Measurements from ENCODE around the gene CDKN2D.
A peak's percentile ranks its signal among the peaks of the same experiment; 100 is the strongest.

The CDKN2D gene

GRCh38 chr19:10525636-10526035, 43.1 kb downstream of the CDKN2D start:
- H3K27ac Mint-ChIP-seq: no peak overlapping the region
- no peak for TF ChIP-seq CTCF (IDR thresholded peaks at IDR 0.05; ENCODE audit: unreplicated experiment in 3 of 3)
- H3K9me3 Mint-ChIP-seq: no peaks in the 10 kb centered on the region
- no peaks in the 10 kb centered on the region for H3K4me1 Mint-ChIP-seq
- H3K27me3 Mint-ChIP-seq (ENCODE audit: low read depth): no peaks in the 10 kb centered on the region
- no peaks in the 10 kb centered on the region for H3K36me3 Mint-ChIP-seq (ENCODE audit: low read depth)
- no peak overlapping the region for H3K4me3 Mint-ChIP-seq

- Mint-ChIP-seq H3K9me3 (no peaks in the 10 kb centered on the region), H3K27me3 (ENCODE audit: low read depth) (peaks cover 13% of the 10 kb centered on the region), H3K36me3 (ENCODE audit: low read depth) (no peaks in the 10 kb centered on the region), H3K4me1 (peaks cover 11% of the 10 kb centered on the region), H3K27ac (no peak overlapping the region), H3K4me3 (no peak overlapping the region)
- TF ChIP-seq CTCF (IDR thresholded peaks at IDR 0.05; ENCODE audit: unreplicated experiment in 3 of 3): no peak
Observed at GRCh38 chr19:10523135-10523636, 45.6 kb downstream of the CDKN2D start.

GRCh38 chr19:10521461-10522171, 47.2 kb downstream of the CDKN2D start:
- Mint-ChIP-seq H3K27ac (no peak overlapping the region), H3K9me3 (no peaks in the 10 kb centered on the region), H3K27me3 (ENCODE audit: low read depth) (peaks cover 18% of the 10 kb centered on the region), H3K4me1 (peaks cover 18% of the 10 kb centered on the region), H3K36me3 (ENCODE audit: low read depth) (no peaks in the 10 kb centered on the region), H3K4me3 (no peak overlapping the region)
- TF ChIP-seq CTCF (IDR thresholded peaks at IDR 0.05; ENCODE audit: unreplicated experiment in 3 of 3): no peak

- Mint-ChIP-seq H3K27ac (no peak overlapping the region), H3K9me3 (no peaks in the 10 kb centered on the region), H3K4me3 (no peak overlapping the region), H3K27me3 (ENCODE audit: low read depth) (peaks cover 23% of the 10 kb centered on the region), H3K36me3 (ENCODE audit: low read depth) (no peaks in the 10 kb centered on the region), H3K4me1 (peaks cover 23% of the 10 kb centered on the region)
- TF ChIP-seq CTCF (IDR thresholded peaks at IDR 0.05; ENCODE audit: unreplicated experiment in 3 of 3): no peak
Observed at GRCh38 chr19:10520652-10521318, 48.0 kb downstream of the CDKN2D start.

GRCh38 chr19:10519421-10519820, 49.4 kb downstream of the CDKN2D start:
- H3K4me1 Mint-ChIP-seq: peaks cover 26% of the 10 kb centered on the region
- peak overlapping the region; percentile 16 to 87 (median 53) for H3K27ac Mint-ChIP-seq
- H3K27me3 Mint-ChIP-seq (ENCODE audit: low read depth): peaks cover 25% of the 10 kb centered on the region
- no peak for TF ChIP-seq CTCF (IDR thresholded peaks at IDR 0.05; ENCODE audit: unreplicated experiment in 3 of 3)
- H3K9me3 Mint-ChIP-seq: no peaks in the 10 kb centered on the region
- H3K4me3 Mint-ChIP-seq: peak overlapping the region; percentile 65 to 86 (median 74)
- H3K36me3 Mint-ChIP-seq (ENCODE audit: low read depth): no peaks in the 10 kb centered on the region

All from nephron (organoid).